ENCODE results near the gene NPLOC4. TPM values are rescaled to one million over a fixed set of nuclear protein-coding genes. Genes with fewer than 3 reads are reported as not detected.
A peak's percentile ranks its signal among the peaks of the same experiment; 100 is the strongest.

The NPLOC4 gene
- total and polyA plus RNA-seq, 8 donors: 50.5 to 122 (median 56.5) TPM

DNA sequence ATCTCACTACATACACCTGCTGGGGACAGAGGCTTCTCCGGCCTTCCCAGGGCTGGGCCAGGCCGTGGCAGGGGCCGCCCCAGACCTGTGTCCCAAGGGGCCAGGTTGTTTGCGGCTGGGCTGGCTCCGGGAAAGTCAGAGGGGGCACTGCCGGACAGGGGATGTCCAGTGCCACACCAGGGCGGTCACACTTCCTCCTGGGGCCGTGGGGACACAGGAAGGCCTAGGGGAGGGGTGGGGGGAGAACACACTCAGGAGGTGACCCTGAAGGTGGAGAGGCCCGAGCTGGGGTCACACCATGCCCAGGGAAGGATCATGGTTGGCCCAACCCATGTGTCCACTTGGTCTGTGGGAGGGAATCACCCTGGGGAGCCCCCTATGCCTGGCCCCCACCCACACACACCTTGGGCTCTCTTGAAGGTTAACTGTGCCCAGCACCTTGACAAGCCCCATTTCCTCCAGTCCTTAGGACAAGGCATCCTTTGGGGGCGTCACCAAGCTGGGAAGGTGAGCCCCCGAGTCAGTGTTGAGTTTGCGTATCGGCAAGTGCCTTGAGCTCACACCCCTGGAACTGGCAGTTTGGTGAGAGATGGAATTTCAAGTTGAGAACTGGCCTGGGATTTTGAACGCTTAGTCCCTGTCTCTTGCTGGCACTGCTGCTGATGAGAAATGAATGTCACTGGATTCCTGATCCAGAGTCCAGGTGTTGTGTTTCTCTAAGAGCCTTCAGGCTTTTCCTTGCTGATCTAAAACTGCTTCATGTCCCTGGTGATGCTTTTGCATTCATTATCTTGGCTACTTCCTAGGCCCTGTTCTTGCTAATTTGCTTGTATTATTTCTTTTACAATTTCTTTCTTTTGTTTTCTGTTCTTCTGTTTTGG is 116.7 kb downstream of the NPLOC4 start:
- DNase-seq: peak in 1 of 4 donors; percentile 79
- peaks cover 0 to 40% of the 10 kb centered on the region in 2 donors for H3K27me3 ChIP-seq
- intact Hi-C loops (cut with DNase I): no loop called here
- peaks cover 15 to 50% of the 10 kb centered on the region in 2 donors for H3K4me1 ChIP-seq
- TF ChIP-seq, protein P1, sequence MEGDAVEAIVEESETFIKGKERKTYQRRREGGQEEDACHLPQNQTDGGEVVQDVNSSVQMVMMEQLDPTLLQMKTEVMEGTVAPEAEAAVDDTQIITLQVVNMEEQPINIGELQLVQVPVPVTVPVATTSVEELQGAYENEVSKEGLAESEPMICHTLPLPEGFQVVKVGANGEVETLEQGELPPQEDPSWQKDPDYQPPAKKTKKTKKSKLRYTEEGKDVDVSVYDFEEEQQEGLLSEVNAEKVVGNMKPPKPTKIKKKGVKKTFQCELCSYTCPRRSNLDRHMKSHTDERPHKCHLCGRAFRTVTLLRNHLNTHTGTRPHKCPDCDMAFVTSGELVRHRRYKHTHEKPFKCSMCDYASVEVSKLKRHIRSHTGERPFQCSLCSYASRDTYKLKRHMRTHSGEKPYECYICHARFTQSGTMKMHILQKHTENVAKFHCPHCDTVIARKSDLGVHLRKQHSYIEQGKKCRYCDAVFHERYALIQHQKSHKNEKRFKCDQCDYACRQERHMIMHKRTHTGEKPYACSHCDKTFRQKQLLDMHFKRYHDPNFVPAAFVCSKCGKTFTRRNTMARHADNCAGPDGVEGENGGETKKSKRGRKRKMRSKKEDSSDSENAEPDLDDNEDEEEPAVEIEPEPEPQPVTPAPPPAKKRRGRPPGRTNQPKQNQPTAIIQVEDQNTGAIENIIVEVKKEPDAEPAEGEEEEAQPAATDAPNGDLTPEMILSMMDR (IDR thresholded peaks at IDR 0.05): no peak
- H3K4me3 ChIP-seq: peak overlapping the region; percentile 41 to 52
- H3K36me3 ChIP-seq: no peaks in the 10 kb centered on the region
- peak overlapping the region in 1 of 2 donors; percentile 71 for H3K27ac ChIP-seq
- ATAC-seq: no peak
- no peaks in the 10 kb centered on the region for H3K9me3 ChIP-seq

GRCh38 chr17:81519284-81520020 is 117.5 kb downstream of the NPLOC4 start:
- peak overlapping the region; percentile 41 to 52 for H3K4me3 ChIP-seq
- no peaks in the 10 kb centered on the region for H3K36me3 ChIP-seq
- ATAC-seq (peak; percentile 72), DNase-seq (peak in 3 of 4 donors; percentile 72 to 93 (median 73))
- H3K27me3 ChIP-seq: peaks cover 0 to 34% of the 10 kb centered on the region in 2 donors
- H3K4me1 ChIP-seq: peaks cover 15 to 50% of the 10 kb centered on the region in 2 donors
- H3K27ac ChIP-seq: peak overlapping the region; percentile 44 to 71
- TF ChIP-seq, protein P1 (IDR thresholded peaks at IDR 0.05): peak; percentile 32 to 52
- intact Hi-C loops (cut with DNase I): no loop called here
- H3K9me3 ChIP-seq: no peaks in the 10 kb centered on the region

DNA sequence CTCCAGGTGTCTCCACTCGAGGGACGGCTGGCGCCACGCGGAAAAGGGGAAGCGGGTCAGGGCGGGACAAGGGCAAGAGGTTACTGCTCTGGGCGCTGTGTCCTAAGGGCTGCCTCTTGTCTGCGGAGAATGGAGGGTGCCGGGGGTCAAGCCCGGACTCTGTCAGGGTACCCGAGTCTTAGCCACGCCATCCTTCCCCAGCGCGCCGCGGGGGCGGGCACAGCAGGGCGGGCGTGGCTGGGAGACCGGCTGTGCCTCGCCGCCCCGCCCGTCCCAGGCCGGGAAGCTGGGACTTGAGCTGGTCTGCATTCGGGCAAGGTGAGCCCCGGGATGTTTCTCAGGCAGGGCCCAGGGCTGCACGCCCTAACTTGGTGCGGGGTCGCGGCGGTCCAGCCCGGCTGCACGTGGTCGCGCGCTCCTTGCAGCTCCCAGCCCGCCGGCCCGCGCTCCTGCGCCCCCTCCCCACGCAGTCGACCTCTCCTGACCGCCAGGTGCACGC is 118.1 kb downstream of the NPLOC4 start:
- peak overlapping the region; percentile 41 to 52 for H3K4me3 ChIP-seq
- no peaks in the 10 kb centered on the region for H3K36me3 ChIP-seq
- H3K9me3 ChIP-seq: no peaks in the 10 kb centered on the region
- ATAC-seq (peak; percentile 70), DNase-seq (peak in 2 of 4 donors; percentile 69 to 94)
- TF ChIP-seq, protein P1 (IDR thresholded peaks at IDR 0.05): no peak
- H3K27ac ChIP-seq: peak overlapping the region; percentile 44 to 71
- H3K27me3 ChIP-seq: peaks cover 0 to 28% of the 10 kb centered on the region in 2 donors
- intact Hi-C loops (cut with DNase I): no loop called here
- H3K4me1 ChIP-seq: peaks cover 15 to 55% of the 10 kb centered on the region in 2 donors

- DNase-seq: peak in 1 of 4 donors; percentile 61
- peak overlapping the region; percentile 41 to 52 for H3K4me3 ChIP-seq
- TF ChIP-seq, protein P1 (IDR thresholded peaks at IDR 0.05): no peak
- no peaks in the 10 kb centered on the region for H3K36me3 ChIP-seq
- H3K27ac ChIP-seq: peak overlapping the region; percentile 44 to 71
- no peaks in the 10 kb centered on the region for H3K9me3 ChIP-seq
- H3K4me1 ChIP-seq: peaks cover 15 to 56% of the 10 kb centered on the region in 2 donors
- H3K27me3 ChIP-seq: peaks cover 0 to 22% of the 10 kb centered on the region in 2 donors
- peak; percentile 13 for ATAC-seq
- intact Hi-C loops (cut with DNase I): no loop called here
Measured at GRCh38 chr17:81518113-81518784, 118.7 kb downstream of the NPLOC4 start.
